Smooth muscle cell (in vitro differentiated cells): ENCODE measurements around the gene CDHR2. TPM values are rescaled to one million over a fixed set of nuclear protein-coding genes. Genes with fewer than 3 reads are reported as not detected.

Experiments
- DNase-seq: peaks from one replicate; lab custom pipeline; 2025; ENCODE audit not compliant: unreplicated experiment; lab: John Stamatoyannopoulos, UW
- H2AFZ ChIP-seq: fragments of 200-600 bp; sonication (generic); 2 replicates; pipeline ENCODE4 v1.6.0; 2016; ENCODE audit warnings: antibody characterized with exemption, low read depth, mild to moderate bottlenecking
- H3F3A ChIP-seq: fragments of 200-600 bp; sonication (generic); 2 replicates; pipeline ENCODE4 v1.6.0; 2017; ENCODE audit warnings: antibody characterized with exemption, low read depth
- H3K27ac ChIP-seq: fragments of 200-600 bp; sonication (generic); 2 replicates; pipeline ENCODE4 v1.5.1; 2016; ENCODE audit warnings: low read depth, mild to moderate bottlenecking
- H3K27me3 ChIP-seq: fragments of 200-600 bp; sonication (generic); 2 replicates; pipeline ENCODE4 v1.6.1; 2016; ENCODE audit warnings: low read depth, mild to moderate bottlenecking
- H3K36me3 ChIP-seq: fragments of 200-600 bp; sonication (generic); 2 replicates; pipeline ENCODE4 v1.5.1; 2016; ENCODE audit warnings: low read depth
- H3K4me1 ChIP-seq: fragments of 200-600 bp; sonication (generic); 2 replicates; pipeline ENCODE4 v1.5.1; 2016; ENCODE audit warnings: low read depth
- H3K4me2 ChIP-seq: fragments of 200-600 bp; sonication (generic); 2 replicates; pipeline ENCODE4 v1.6.0; 2016; ENCODE audit warnings: mild to moderate bottlenecking
- H3K4me3 ChIP-seq: fragments of 200-600 bp; sonication (generic); 2 replicates; pipeline ENCODE4 v1.5.1; 2016; ENCODE audit warnings: mild to moderate bottlenecking
- H3K79me2 ChIP-seq: fragments of 200-600 bp; sonication (generic); 2 replicates; pipeline ENCODE4 v1.6.0; 2016; ENCODE audit warnings: low read depth, mild to moderate bottlenecking
- H3K9ac ChIP-seq: fragments of 200-600 bp; sonication (generic); 2 replicates; pipeline ENCODE4 v1.6.0; 2016; ENCODE audit warnings: low read depth
- H3K9me3 ChIP-seq: fragments of 200-600 bp; sonication (generic); replicated peaks from 2 replicates; pipeline ENCODE4 v1.5.1; 2016; ENCODE audit warnings: low read depth
- H4K20me1 ChIP-seq: fragments of 200-600 bp; sonication (generic); 2 replicates; pipeline ENCODE4 v1.6.0; 2016; ENCODE audit warnings: low read depth
- CTCF ChIP-seq: fragments of 200-600 bp; sonication (generic); IDR thresholded peaks from 2 replicates; pipeline ENCODE4 v1.5.1; 2017; ENCODE audit warnings: borderline replicate concordance, mild to moderate bottlenecking, antibody characterized with exemption; ENCODE audit not compliant: insufficient read depth, poor library complexity, severe bottlenecking
- WGBS: methylation state at CpG from one replicate; pipeline ENCODE4 v1.1.7; 2016; ENCODE audit warnings: low lambda C conversion rate; 5-methylcytosine and 5-hydroxymethylcytosine counted together
- polyA plus RNA-seq: library from polyadenylated mRNA; unstranded; fragments of >200 nt; fragmentation: Nextera tagmentation; extraction: Ambion mirVana; gene quantifications from 2 replicates; pipeline ENCODE4 v1.2.1, GENCODE V29; 2016
- total RNA-seq: library from RNA; depleted of rRNA; stranded (reverse); fragments of >200 nt; gene quantifications from 2 replicates; pipeline ENCODE4 v1.2.3, GENCODE V29; 2014

Gene CDHR2
- total and polyA plus RNA-seq, 2 experiments from 2014 or later, result 0.13 TPM; not detected in 1

- H3K9me3 ChIP-seq, result no peaks in the 10 kb centered on the region
- no peak overlapping the region for H3K9ac ChIP-seq
- no peak for DNase-seq
- no peak overlapping the region for H3K27ac ChIP-seq
- 90% methylated on average over 12 of the region's 12 CpGs for WGBS
- TF ChIP-seq CTCF, result no peak
- no peak overlapping the region for H3K4me2 ChIP-seq
- no peaks in the 10 kb centered on the region for H3K79me2 ChIP-seq
- H2AFZ ChIP-seq, result no peak overlapping the region
- H3K4me1 ChIP-seq, result no peaks in the 10 kb centered on the region
- H3K36me3 ChIP-seq, result no peaks in the 10 kb centered on the region
- no peaks in the 10 kb centered on the region for H3F3A ChIP-seq
- H4K20me1 ChIP-seq, result no peaks in the 10 kb centered on the region
- peaks cover 4% of the 10 kb centered on the region for H3K27me3 ChIP-seq
- no peak overlapping the region for H3K4me3 ChIP-seq
Measured at GRCh38 chr5:176601901-176602482, 52.9 kb downstream of the CDHR2 start.

- H3K4me2 ChIP-seq, result no peak overlapping the region
- no peaks in the 10 kb centered on the region for H3K36me3 ChIP-seq
- H3K9ac ChIP-seq, result no peak overlapping the region
- no peak overlapping the region for H3K27ac ChIP-seq
- H3K4me3 ChIP-seq, result no peak overlapping the region
- H3K79me2 ChIP-seq, result no peaks in the 10 kb centered on the region
- H3F3A ChIP-seq, result no peaks in the 10 kb centered on the region
- H4K20me1 ChIP-seq, result no peaks in the 10 kb centered on the region
- TF ChIP-seq CTCF, result no peak
- 61% methylated on average over 2 of the region's 2 CpGs for WGBS
- no peak for DNase-seq
- peaks cover 3% of the 10 kb centered on the region for H3K27me3 ChIP-seq
- no peak overlapping the region for H2AFZ ChIP-seq
- H3K9me3 ChIP-seq, result no peaks in the 10 kb centered on the region
- no peaks in the 10 kb centered on the region for H3K4me1 ChIP-seq
Measured at GRCh38 chr5:176603091-176603490, 53.9 kb downstream of the CDHR2 start.

GRCh38 chr5:176606032-176606431 is 56.9 kb downstream of the CDHR2 start:
- Histone ChIP-seq H3K4me3 (no peak overlapping the region), H3F3A (peaks cover 3% of the 10 kb centered on the region), H3K9me3 (no peaks in the 10 kb centered on the region), H3K79me2 (no peaks in the 10 kb centered on the region), H2AFZ (no peak overlapping the region), H3K9ac (no peak overlapping the region), H3K4me2 (no peak overlapping the region), H4K20me1 (no peaks in the 10 kb centered on the region), H3K27me3 (peaks cover 3% of the 10 kb centered on the region), H3K4me1 (no peaks in the 10 kb centered on the region), H3K36me3 (no peaks in the 10 kb centered on the region), H3K27ac (no peak overlapping the region)
- WGBS, result 82% methylated on average over 3 of the region's 3 CpGs
- no peak for TF ChIP-seq CTCF
- DNase-seq, result no peak

GRCh38 chr5:176606875-176607274 is 57.7 kb downstream of the CDHR2 start:
- H3K36me3 ChIP-seq, result no peaks in the 10 kb centered on the region
- H3K27me3 ChIP-seq, result peaks cover 3% of the 10 kb centered on the region
- H3K9ac ChIP-seq, result no peak overlapping the region
- no peaks in the 10 kb centered on the region for H3K9me3 ChIP-seq
- WGBS, result 96% methylated on average over 3 of the region's 3 CpGs
- H4K20me1 ChIP-seq, result no peaks in the 10 kb centered on the region
- no peaks in the 10 kb centered on the region for H3K4me1 ChIP-seq
- no peak overlapping the region for H3K27ac ChIP-seq
- no peaks in the 10 kb centered on the region for H3K79me2 ChIP-seq
- TF ChIP-seq CTCF, result no peak
- no peak overlapping the region for H3K4me3 ChIP-seq
- H2AFZ ChIP-seq, result no peak overlapping the region
- peaks cover 3% of the 10 kb centered on the region for H3F3A ChIP-seq
- H3K4me2 ChIP-seq, result no peak overlapping the region
- DNase-seq, result no peak
